HUES48 (cell line): Measurements from ENCODE around the gene PAOX.

Experiments
- H3K27ac ChIP-seq: one replicate; pipeline ENCODE4 v1.7.0; 2013; ENCODE audit warnings: low read depth, low read length, inconsistent platforms
- H3K27me3 ChIP-seq: 2 replicates; pipeline ENCODE4 v1.6.1; 2013; ENCODE audit warnings: mild to moderate bottlenecking, low read length; ENCODE audit not compliant: control insufficient read depth, insufficient read depth
- H3K36me3 ChIP-seq: 2 replicates; pipeline ENCODE4 v1.6.1; 2013; ENCODE audit warnings: low read length; ENCODE audit not compliant: control insufficient read depth, insufficient read depth
- H3K4me1 ChIP-seq: 2 replicates; pipeline ENCODE4 v1.6.1; 2013; ENCODE audit warnings: mild to moderate bottlenecking, low read length; ENCODE audit not compliant: control insufficient read depth, insufficient read depth
- H3K4me3 ChIP-seq: 2 replicates; pipeline ENCODE4 v1.5.1; 2013; ENCODE audit warnings: mild to moderate bottlenecking, low read depth, low read length
- H3K9ac ChIP-seq: 2 replicates; pipeline ENCODE4 v1.6.1; 2013; ENCODE audit warnings: mild to moderate bottlenecking, low read depth, low read length, moderate library complexity
- H3K9me3 ChIP-seq: 2 replicates; pipeline ENCODE4 v1.6.1; 2013; ENCODE audit warnings: low read length; ENCODE audit not compliant: control insufficient read depth, insufficient read depth

The PAOX gene

GRCh38 chr10:133390597-133391248, 11.7 kb downstream of the PAOX start:
- Histone ChIP-seq H3K27me3 (no peaks in the 10 kb centered on the region), H3K27ac (no peak overlapping the region), H3K4me3 (no peak overlapping the region), H3K9me3 (no peaks in the 10 kb centered on the region), H3K4me1 (peaks cover 4% of the 10 kb centered on the region; the same call in 1 of the 2 replicates), H3K9ac (no peak overlapping the region), H3K36me3 (peaks cover under 1% of the 10 kb centered on the region)

GRCh38 chr10:133391249-133391635, 12.2 kb downstream of the PAOX start:
- H3K36me3 ChIP-seq = peaks cover 6% of the 10 kb centered on the region
- H3K4me3 ChIP-seq = no peak overlapping the region
- H3K9me3 ChIP-seq = no peaks in the 10 kb centered on the region
- peaks cover 4% of the 10 kb centered on the region; the same call in 1 of the 2 replicates for H3K4me1 ChIP-seq
- no peaks in the 10 kb centered on the region for H3K27me3 ChIP-seq
- no peak overlapping the region for H3K27ac ChIP-seq
- H3K9ac ChIP-seq = no peak overlapping the region

GRCh38 chr10:133391761-133392518, 12.9 kb downstream of the PAOX start:
- Histone ChIP-seq H3K4me3 (no peak overlapping the region), H3K4me1 (peaks cover 4% of the 10 kb centered on the region; the same call in 1 of the 2 replicates)

GRCh38 chr10:133393401-133394063, 14.5 kb downstream of the PAOX start:
- Histone ChIP-seq H3K9ac (no peak overlapping the region; the same call in 1 of the 2 replicates), H3K27me3 (no peaks in the 10 kb centered on the region), H3K9me3 (no peaks in the 10 kb centered on the region), H3K4me3 (peak overlapping the region; percentile 96), H3K27ac (peak overlapping the region; percentile 29), H3K4me1 (peaks cover 4% of the 10 kb centered on the region; the same call in 1 of the 2 replicates), H3K36me3 (peaks cover 25% of the 10 kb centered on the region)

More at GRCh38 chr10:133391761-133392518, 12.9 kb downstream of the PAOX start:
- Histone ChIP-seq H3K9me3 (no peaks in the 10 kb centered on the region), H3K27ac (no peak overlapping the region), H3K27me3 (no peaks in the 10 kb centered on the region), H3K9ac (no peak overlapping the region), H3K36me3 (peaks cover 13% of the 10 kb centered on the region)

- H3K4me1 ChIP-seq = peaks cover 4% of the 10 kb centered on the region; the same call in 1 of the 2 replicates
- peak within 1 kb of the TSS; percentile 96 for H3K4me3 ChIP-seq
- no peaks in the 10 kb centered on the region for H3K9me3 ChIP-seq
- H3K36me3 ChIP-seq = peaks cover 32% of the 10 kb centered on the region
- H3K9ac ChIP-seq = peak within 1 kb of the TSS; percentile 87
- H3K27ac ChIP-seq = peak within 1 kb of the TSS; percentile 96
- no peaks in the 10 kb centered on the region for H3K27me3 ChIP-seq
Observed at GRCh38 chr10:133394064-133394663, 15.1 kb downstream of the PAOX start, which contains the start of gene MTG1. TSS of gene MTG1 (plus strand) at chr10:133394157. CDS start at chr10:133394221, 64 bp downstream.

- no peaks in the 10 kb centered on the region for H3K9me3 ChIP-seq
- peak overlapping the region; percentile 96 for H3K27ac ChIP-seq
- peak overlapping the region; percentile 87 for H3K9ac ChIP-seq
- peak overlapping the region; percentile 96 for H3K4me3 ChIP-seq
- no peaks in the 10 kb centered on the region for H3K27me3 ChIP-seq
- peaks cover 38% of the 10 kb centered on the region for H3K36me3 ChIP-seq
- peaks cover 4% of the 10 kb centered on the region; the same call in 1 of the 2 replicates for H3K4me1 ChIP-seq
Observed at GRCh38 chr10:133394801-133395221, 15.7 kb downstream of the PAOX start.

- Histone ChIP-seq H3K4me1 (peaks cover 4% of the 10 kb centered on the region; the same call in 1 of the 2 replicates), H3K27me3 (no peaks in the 10 kb centered on the region), H3K36me3 (peaks cover 51% of the 10 kb centered on the region), H3K9ac (no peak overlapping the region), H3K4me3 (no peak overlapping the region), H3K27ac (no peak overlapping the region), H3K9me3 (no peaks in the 10 kb centered on the region)
Observed at GRCh38 chr10:133396035-133396624, 17.1 kb downstream of the PAOX start.

GRCh38 chr10:133397938-133398337, 18.9 kb downstream of the PAOX start:
- H3K36me3 ChIP-seq = peaks cover 69% of the 10 kb centered on the region
- no peak overlapping the region for H3K27ac ChIP-seq

GRCh38 chr10:133399123-133399601, 20.1 kb downstream of the PAOX start:
- Histone ChIP-seq H3K4me1 (no peaks in the 10 kb centered on the region), H3K9me3 (no peaks in the 10 kb centered on the region), H3K36me3 (peaks cover 79% of the 10 kb centered on the region), H3K9ac (no peak overlapping the region), H3K27me3 (no peaks in the 10 kb centered on the region), H3K27ac (no peak overlapping the region), H3K4me3 (no peak overlapping the region)

More at GRCh38 chr10:133397938-133398337, 18.9 kb downstream of the PAOX start:
- Histone ChIP-seq H3K27me3 (no peaks in the 10 kb centered on the region), H3K4me3 (no peak overlapping the region), H3K9ac (no peak overlapping the region), H3K4me1 (peaks cover 4% of the 10 kb centered on the region; the same call in 1 of the 2 replicates), H3K9me3 (no peaks in the 10 kb centered on the region)
